WTC11 (cell line): Measurements from ENCODE around the gene KIF3A.

ENCODE experiments used
- TF ChIP-seq, protein P1 (sequence below): sonication (generic); formaldehyde crosslinking; IDR thresholded peaks from 2 replicates; pipeline ENCODE4 v1.8.0; 2022; ENCODE audit warnings: mild to moderate bottlenecking, missing genetic modification reagents
- TF ChIP-seq, protein P2 (sequence below): sonication (generic); formaldehyde crosslinking; IDR thresholded peaks from 2 replicates; pipeline ENCODE4 v1.8.1; 2022; ENCODE audit warnings: low read depth, missing genetic modification reagents, borderline replicate concordance

DNA sequence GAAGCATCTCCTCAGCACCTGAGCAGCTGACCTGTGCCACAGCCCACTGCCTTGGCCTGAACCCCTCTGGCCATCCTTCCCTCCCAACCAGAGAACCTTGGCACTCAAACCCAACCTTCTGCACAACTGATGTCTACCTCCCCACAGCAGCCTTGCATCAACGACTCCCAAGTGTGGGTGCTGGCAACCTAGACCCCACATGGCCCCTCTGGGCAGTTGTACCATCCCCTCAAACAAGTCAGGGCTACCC, 29.4 kb upstream of the KIF3A start:
- TF ChIP-seq, protein P1, sequence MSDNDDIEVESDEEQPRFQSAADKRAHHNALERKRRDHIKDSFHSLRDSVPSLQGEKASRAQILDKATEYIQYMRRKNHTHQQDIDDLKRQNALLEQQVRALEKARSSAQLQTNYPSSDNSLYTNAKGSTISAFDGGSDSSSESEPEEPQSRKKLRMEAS, result no peak
- TF ChIP-seq, protein P2, sequence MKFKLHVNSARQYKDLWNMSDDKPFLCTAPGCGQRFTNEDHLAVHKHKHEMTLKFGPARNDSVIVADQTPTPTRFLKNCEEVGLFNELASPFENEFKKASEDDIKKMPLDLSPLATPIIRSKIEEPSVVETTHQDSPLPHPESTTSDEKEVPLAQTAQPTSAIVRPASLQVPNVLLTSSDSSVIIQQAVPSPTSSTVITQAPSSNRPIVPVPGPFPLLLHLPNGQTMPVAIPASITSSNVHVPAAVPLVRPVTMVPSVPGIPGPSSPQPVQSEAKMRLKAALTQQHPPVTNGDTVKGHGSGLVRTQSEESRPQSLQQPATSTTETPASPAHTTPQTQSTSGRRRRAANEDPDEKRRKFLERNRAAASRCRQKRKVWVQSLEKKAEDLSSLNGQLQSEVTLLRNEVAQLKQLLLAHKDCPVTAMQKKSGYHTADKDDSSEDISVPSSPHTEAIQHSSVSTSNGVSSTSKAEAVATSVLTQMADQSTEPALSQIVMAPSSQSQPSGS (CRISPR knock-in tag), result no peak
